Panc1 (cell line): ENCODE data around the gene MEP1A. TPM values are rescaled to one million over a fixed set of nuclear protein-coding genes. Genes with fewer than 3 reads are reported as not detected.

Experiments
- ATAC-seq: fragments of 200-7000 bp; cut with Tn5 transposase; 2 replicates; pipeline ENCODE4 v1.9.1; 2020; ENCODE audit warnings: mild to moderate bottlenecking, moderate library complexity
- BruUV-seq: library from RNA; stranded (reverse); fragments of 400-500 nt; replicated peaks from 2 replicates; lab custom pipeline; 2021; lab: Mats Ljungman, UMichigan
- CTCF ChIA-PET: fragments of 300-600 bp; sonication (Branson Sonifier 250); formaldehyde crosslinking; loops from one replicate; lab custom pipeline; 2022; ENCODE audit warnings: antibody characterized with exemption; lab: Charles Lee
- POLR2A ChIA-PET: fragments of 300-600 bp; sonication (Branson Sonifier 250); formaldehyde crosslinking; loops from one replicate; lab custom pipeline; 2022; ENCODE audit warnings: antibody characterized with exemption; lab: Charles Lee
- DNase-seq: peaks from one replicate; pipeline ENCODE4 v3.0.0-alpha.2; 2010; ENCODE audit warnings: low read depth, low spot score
- H3K27ac ChIP-seq: 2 replicates; pipeline ENCODE4 v1.5.1; 2011; ENCODE audit warnings: mild to moderate bottlenecking, low read length, inconsistent platforms
- H3K27me3 ChIP-seq: fragments of 200-500 bp; sonication (Bioruptor generic); 2 replicates; pipeline ENCODE4 v1.6.0; 2014; ENCODE audit warnings: low read length, inconsistent platforms; ENCODE audit not compliant: control insufficient read depth, insufficient read depth
- H3K36me3 ChIP-seq: fragments of 200-500 bp; sonication (Bioruptor generic); 2 replicates; pipeline ENCODE4 v1.5.1; 2014; ENCODE audit warnings: inconsistent platforms, mild to moderate bottlenecking, low read length, moderate library complexity; ENCODE audit not compliant: control insufficient read depth, insufficient read depth
- H3K4me1 ChIP-seq: 2 replicates; pipeline ENCODE4 v1.5.1; 2011; ENCODE audit warnings: inconsistent platforms, mild to moderate bottlenecking, low read length, moderate library complexity; ENCODE audit not compliant: control insufficient read depth, insufficient read depth
- H3K4me3 ChIP-seq, 2 experiments: 2 replicates each; pipeline ENCODE4 v1.5.1; 2011 to 2012; ENCODE audit warnings: low read depth in 2 of 2, low read length in 2 of 2, mild to moderate bottlenecking in 2 of 2, inconsistent platforms in 1 of 2, moderate library complexity in 1 of 2
- H3K9me3 ChIP-seq: fragments of 200-500 bp; sonication (Bioruptor generic); 2 replicates; pipeline ENCODE4 v1.5.1; 2014; ENCODE audit warnings: low read depth, mild to moderate bottlenecking, inconsistent platforms, low read length, moderate library complexity; ENCODE audit not compliant: control insufficient read depth, insufficient read depth
- CTCF ChIP-seq: fragments of 450-650 bp; IDR thresholded peaks from 2 replicates; pipeline ENCODE4 v1.5.1; 2017; ENCODE audit warnings: mild to moderate bottlenecking
- POLR2AphosphoS5 ChIP-seq: IDR thresholded peaks from 2 replicates; pipeline ENCODE4 v1.6.1; 2012; ENCODE audit warnings: mild to moderate bottlenecking, low read depth, low read length, moderate library complexity
- REST ChIP-seq, 2 experiments: IDR thresholded peaks; 2 replicates each; pipeline ENCODE4 v1.6.1; 2011 to 2012; ENCODE audit warnings: low read depth in 2 of 2, control low read depth in 1 of 2, low read length in 1 of 2, mild to moderate bottlenecking in 1 of 2, moderate library complexity in 1 of 2; ENCODE audit not compliant: insufficient read depth in 1 of 2
- SIN3A ChIP-seq: IDR thresholded peaks from 2 replicates; pipeline ENCODE4 v1.6.1; 2012; ENCODE audit warnings: low read depth, mild to moderate bottlenecking, low read length, moderate library complexity, borderline replicate concordance; ENCODE audit not compliant: insufficient read depth
- TCF7L2 ChIP-seq: IDR thresholded peaks from 2 replicates; pipeline ENCODE4 v1.6.1; 2011; ENCODE audit warnings: mild to moderate bottlenecking, low read depth, low read length, inconsistent platforms
- in situ Hi-C: cut with HindIII; loops from 2 replicates; pipeline ENCODE4 v1.10.0; 2016; ENCODE audit warnings: low sequenced_read_pairs, low pct_unique_long_range_greater_than_20kb
- intact Hi-C: fragments of 100-400 bp; cut with micrococcal nuclease; formaldehyde crosslinking; loops from one replicate; pipeline ENCODE4 v1.10.0; 2022; ENCODE audit not compliant: unreplicated experiment
- total RNA-seq: library from RNA; stranded (reverse); gene quantifications from one replicate; pipeline ENCODE4 v1.2.1, GENCODE V29; 2021; ENCODE audit not compliant: unreplicated experiment

The MEP1A gene
- total RNA-seq, 1 experiment from 2014 or later = not detected

DNA sequence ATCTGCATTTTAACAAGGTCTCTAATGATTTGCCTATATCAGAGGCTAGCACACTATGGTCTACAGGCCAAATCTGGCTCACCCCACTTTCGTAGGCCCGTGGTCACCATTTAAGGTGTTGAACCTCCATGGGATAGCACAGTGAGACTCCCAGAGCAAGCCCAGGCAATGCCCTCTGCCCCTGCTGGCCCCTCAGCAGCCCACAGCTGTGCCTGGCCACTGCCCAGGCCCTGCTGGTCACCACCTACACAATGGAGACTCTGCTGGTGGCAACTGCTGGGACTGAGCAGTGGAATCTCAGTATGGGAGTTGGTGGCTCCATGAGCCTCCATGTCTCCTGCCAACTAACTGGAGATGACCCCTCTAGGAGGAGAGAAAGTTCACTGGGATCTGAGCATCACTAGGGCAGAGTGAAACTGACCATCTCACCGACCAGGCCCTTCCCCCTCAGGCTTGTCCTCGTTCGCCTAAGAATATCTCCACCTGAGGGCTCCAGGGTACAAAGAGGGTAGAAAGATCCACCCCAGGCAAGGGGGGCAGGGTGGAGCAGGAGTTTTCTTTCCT is 44.2 kb upstream of the MEP1A start:
- no peak for ATAC-seq
- H3K27me3 ChIP-seq = no peaks in the 10 kb centered on the region
- CTCF ChIA-PET = no interaction called here

GRCh38 chr6:46749731-46750130 is 43.5 kb upstream of the MEP1A start:
- CTCF ChIA-PET = no interaction called here
- BruUV-seq = no TSS peak
- intact Hi-C loops = no loop called here

More for the DNA sequence above, 44.2 kb upstream of the MEP1A start:
- no peak for TF ChIP-seq REST (IDR thresholded peaks at IDR 0.05; ENCODE audit: insufficient read depth in 1 of 2, low read depth in 2 of 2, low read length in 1 of 2)
- no peak for TF ChIP-seq TCF7L2
- no peak for TF ChIP-seq SIN3A
- TF ChIP-seq POLR2AphosphoS5 = no peak
- no peak for TF ChIP-seq CTCF
- Histone ChIP-seq H3K27ac (no peak overlapping the region), H3K4me1 (no peaks in the 10 kb centered on the region), H3K9me3 (no peaks in the 10 kb centered on the region), H3K4me3 (no peak overlapping the region), H3K36me3 (no peaks in the 10 kb centered on the region)
- POLR2A ChIA-PET = no interaction called here
- intact Hi-C loops (no loop called here), in situ Hi-C loops (no loop called here)
- DNase-seq = no peak
- BruUV-seq = no TSS peak

More at GRCh38 chr6:46749731-46750130, 43.5 kb upstream of the MEP1A start:
- Histone ChIP-seq H3K36me3 (no peaks in the 10 kb centered on the region), H3K27ac (no peak overlapping the region), H3K9me3 (no peaks in the 10 kb centered on the region), H3K27me3 (no peaks in the 10 kb centered on the region; the same call in 1 of the 2 replicates), H3K4me1 (no peaks in the 10 kb centered on the region), H3K4me3 (no peak overlapping the region)
- TF ChIP-seq CTCF (no peak), POLR2AphosphoS5 (no peak), SIN3A (no peak), TCF7L2 (no peak), REST (IDR thresholded peaks at IDR 0.05; ENCODE audit: insufficient read depth in 1 of 2, low read depth in 2 of 2, low read length in 1 of 2) (no peak)
- no peak for DNase-seq
- POLR2A ChIA-PET = no interaction called here
- in situ Hi-C loops = no loop called here
- no peak for ATAC-seq
